GM03348 (cell line): ENCODE results near the gene SEPTIN14.
"Not testable (repeated sequence)": the region's sequence is repeated elsewhere in the genome, so short reads cannot be mapped to it uniquely, and the experiment has no call there.

Experiments
- DNase-seq: peaks from one replicate; pipeline ENCODE4 v3.0.0; 2012; ENCODE audit warnings: low spot score

The SEPTIN14 gene

DNA sequence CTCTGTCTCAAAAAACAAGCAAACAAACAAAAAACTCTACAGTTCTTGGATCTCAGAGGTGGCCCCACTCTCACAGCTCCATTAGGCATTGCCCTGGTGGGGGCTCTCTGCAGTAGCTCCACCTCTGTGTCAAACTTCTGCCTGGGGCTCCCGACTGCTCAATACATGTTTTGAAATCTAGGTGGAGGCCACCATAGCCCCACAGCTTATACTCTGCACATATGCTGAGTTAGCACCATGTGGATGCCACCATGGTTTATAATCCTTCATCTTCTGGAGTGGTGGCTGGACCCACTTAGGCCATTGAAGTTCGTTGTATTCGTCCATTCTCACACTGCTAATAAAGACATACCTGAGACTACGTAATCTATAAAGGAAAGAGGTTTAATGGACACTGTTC is 78.4 kb downstream of the SEPTIN14 start:
- DNase-seq: no peak

DNA sequence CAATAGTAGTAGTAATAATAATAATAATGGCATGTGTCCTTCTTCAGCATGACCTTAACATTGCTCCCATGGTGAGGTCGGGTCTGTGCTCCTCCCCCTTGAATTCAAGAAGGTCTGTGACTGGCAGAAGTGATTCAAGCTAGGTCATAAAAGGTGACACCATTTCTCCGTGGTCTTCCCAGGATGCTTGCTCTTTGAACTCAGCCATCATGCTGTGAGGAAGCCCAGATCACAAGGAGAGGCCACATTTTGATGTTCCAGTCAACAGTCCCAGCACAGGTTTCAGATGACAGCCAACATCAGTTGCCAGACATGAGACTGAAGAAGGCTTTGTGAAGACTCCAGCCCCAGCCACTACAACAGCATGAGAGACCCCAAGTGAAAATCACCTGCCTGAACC is 83.9 kb downstream of the SEPTIN14 start:
- DNase-seq: no peak

DNA sequence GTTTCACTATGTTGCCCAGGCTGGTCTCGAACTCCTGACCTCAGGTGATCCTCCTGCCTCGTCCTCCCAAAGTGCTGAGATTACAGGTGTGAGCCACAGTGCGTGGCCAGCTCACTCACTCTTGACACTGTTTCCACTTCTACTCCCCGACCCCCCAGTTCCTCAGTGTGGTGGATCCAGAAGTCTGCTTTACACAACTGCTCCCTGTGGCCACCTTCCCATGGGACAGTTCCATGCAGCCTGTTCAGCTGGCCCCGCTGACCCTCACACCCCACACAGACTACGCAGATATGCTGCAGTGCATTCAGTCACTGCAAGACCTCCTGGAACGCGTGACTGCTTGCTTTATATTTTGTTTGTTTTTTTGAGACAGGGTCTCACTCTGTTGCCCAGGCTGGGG is 86.4 kb downstream of the SEPTIN14 start:
- no peak for DNase-seq

DNA sequence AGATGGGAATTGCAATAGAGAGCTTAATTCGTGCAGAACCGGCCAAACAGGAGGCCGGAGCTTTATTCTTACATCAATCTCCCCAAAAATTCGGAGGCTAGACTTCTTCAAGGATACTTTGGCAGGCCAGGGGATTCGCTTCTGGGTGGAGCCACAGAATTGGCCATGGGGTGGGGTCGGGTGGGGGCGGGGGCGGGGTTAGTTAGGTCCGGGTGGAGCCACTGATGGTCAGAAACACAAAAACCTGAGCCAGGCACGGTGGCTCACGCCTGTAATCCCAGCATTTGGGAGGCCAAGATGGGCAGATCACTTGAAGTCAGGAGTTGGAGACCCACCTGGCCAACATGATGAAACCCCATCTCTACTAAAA is 87.5 kb downstream of the SEPTIN14 start:
- no peak for DNase-seq

DNA sequence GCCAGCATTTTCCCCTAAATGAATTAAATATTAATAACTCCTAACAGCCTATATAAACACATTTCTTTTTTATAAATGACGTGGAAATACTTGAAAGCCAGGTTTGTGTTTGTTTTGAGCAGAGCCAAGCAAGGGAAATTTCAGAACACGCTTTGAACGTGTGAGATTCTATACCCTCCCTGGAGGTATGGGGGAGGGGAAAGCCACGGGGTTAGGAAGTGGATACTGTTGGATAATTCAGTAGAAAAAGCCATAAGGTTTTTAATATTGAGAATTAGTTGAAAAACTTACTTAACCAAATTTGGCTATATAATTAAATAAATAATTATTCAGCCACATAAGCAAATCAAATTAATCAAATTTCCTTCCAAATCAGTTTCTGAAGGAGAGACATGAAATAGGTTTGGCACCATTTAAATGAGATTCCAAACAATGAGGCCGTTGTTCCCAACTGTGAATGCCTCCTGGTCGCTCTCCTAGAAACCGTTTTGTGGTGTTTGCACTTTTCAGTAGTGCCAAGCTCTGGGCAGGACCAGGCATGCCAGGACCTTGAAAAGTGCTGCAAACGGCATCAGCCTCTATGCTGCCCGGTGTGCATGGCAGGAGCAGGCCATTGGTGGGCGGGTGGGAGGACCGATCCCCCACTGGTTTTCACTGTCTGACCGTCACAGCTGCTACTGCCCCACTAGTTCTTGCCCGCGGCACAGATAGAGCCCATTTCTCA is 88.1 kb downstream of the SEPTIN14 start:
- no peak for DNase-seq

DNA sequence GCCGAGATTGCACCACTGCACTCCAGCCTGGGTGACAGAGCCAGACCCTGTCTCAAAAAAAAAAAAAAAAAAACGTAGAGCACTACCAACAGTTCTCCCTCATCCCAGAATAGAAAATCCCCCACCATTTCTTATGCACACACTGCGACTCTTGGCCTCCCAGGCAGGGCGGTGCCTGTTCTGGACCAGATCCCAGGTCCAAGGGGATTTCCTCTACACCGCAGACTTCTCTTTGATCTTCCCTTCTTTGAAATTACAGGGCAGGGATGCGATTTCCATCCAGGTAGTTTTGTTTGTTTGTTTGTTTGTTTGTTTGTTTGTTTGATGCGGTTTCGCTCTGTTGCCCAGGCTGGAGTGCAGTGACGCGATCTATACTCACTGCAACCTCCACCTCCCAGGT is 91.8 kb downstream of the SEPTIN14 start:
- DNase-seq: no peak

DNA sequence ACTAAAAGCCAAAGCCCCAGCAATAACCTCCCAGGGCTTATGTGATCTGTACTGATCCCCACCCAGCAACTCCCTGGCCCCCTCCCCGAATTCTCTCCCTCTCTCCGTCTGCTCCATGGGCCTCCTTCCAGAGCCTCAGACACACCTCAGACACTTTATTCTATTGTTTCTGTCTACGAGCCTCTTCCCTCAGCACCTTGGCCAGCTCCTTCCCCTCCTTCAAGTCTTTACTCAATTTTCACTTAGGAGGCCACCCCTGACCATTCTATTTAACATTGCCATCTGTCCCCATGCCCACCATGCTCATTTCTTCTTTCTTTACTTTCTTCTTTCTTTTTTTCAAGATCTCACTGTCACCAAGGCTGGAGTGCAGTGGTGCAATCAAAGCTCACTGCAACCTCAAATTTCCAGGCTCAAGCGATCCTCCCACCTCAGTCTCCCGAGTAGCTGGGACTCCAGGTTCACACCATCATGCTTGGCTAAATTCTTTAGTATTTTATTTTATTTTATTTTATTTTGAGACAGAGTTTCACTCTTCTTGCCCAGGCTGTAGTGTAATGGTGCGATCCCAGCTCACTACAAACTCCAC is 109.2 kb downstream of the SEPTIN14 start:
- DNase-seq: not testable (repeated sequence)

DNA sequence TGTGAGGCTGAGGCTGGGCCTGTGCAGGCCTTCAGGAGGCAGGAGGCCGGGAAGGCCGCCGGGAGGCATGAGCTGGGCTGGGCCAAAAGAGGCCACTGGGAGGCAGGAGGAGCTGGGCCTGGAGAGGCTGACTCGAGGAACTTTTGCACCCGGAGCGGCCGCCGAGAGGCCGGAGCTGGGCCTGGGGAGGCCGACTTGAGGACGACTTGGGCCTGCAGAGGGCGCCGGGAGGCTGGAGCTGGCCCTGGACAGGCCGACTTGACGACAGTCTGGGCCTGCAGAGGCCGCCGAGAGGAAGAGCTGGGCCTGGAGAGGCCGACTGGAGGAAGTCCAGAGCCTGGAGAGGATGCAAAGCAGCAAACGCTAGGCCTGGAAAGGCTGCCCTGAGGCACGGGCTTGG is 117.8 kb downstream of the SEPTIN14 start:
- DNase-seq: not testable (repeated sequence)
